ENCODE results near the gene ANKH. TPM values are rescaled to one million over a fixed set of nuclear protein-coding genes. Genes with fewer than 3 reads are reported as not detected.

Gene ANKH
- total RNA-seq, 2 donors from 2014 or later: 76.5 to 106 TPM

- Histone ChIP-seq H3K27me3 (replicated peaks; ENCODE audit: insufficient read depth) (no peaks in the 10 kb centered on the region), H3K9me3 (no peaks in the 10 kb centered on the region), H3K27ac (peak overlapping the region in 1 of 2 donors; percentile 20), H3K36me3 (no peaks in the 10 kb centered on the region), H3K4me1 (replicated peaks) (peaks cover 8% of the 10 kb centered on the region), H3K4me3 (no peak overlapping the region)
- TF ChIP-seq POLR2A (IDR thresholded peaks at IDR 0.05) (no peak), POLR2AphosphoS5 (IDR thresholded peaks at IDR 0.05) (no peak), CTCF (IDR thresholded peaks at IDR 0.05) (no peak)
- intact Hi-C loops (cut with DNase I): no loop called here
- no peak for DNase-seq (ENCODE audit: low spot score)
- 91% methylated on average over 4 of the region's 4 CpGs for WGBS
Observed at GRCh38 chr5:14794583-14795230, 76.9 kb downstream of the ANKH start.

- DNase-seq (ENCODE audit: low spot score): no peak
- H3K4me3 ChIP-seq: no peak overlapping the region
- peaks cover 11% of the 10 kb centered on the region for H3K4me1 ChIP-seq (replicated peaks)
- H3K36me3 ChIP-seq: no peaks in the 10 kb centered on the region
- no peaks in the 10 kb centered on the region for H3K27me3 ChIP-seq (replicated peaks; ENCODE audit: insufficient read depth)
- intact Hi-C loops (cut with DNase I): no loop called here
- H3K9me3 ChIP-seq: no peaks in the 10 kb centered on the region
- TF ChIP-seq CTCF (IDR thresholded peaks at IDR 0.05) (no peak), POLR2AphosphoS5 (IDR thresholded peaks at IDR 0.05) (peak; percentile 30)
- H3K27ac ChIP-seq: peak overlapping the region in 1 of 2 donors; percentile 20
- WGBS: 49% methylated on average over 5 of the region's 5 CpGs
Observed at GRCh38 chr5:14793851-14794250, 77.7 kb downstream of the ANKH start.

GRCh38 chr5:14790911-14791310 is 80.7 kb downstream of the ANKH start:
- H3K4me1 ChIP-seq (replicated peaks): peaks cover 11% of the 10 kb centered on the region
- intact Hi-C loops (cut with DNase I): no loop called here
- 98% methylated on average over 5 of the region's 5 CpGs for WGBS
- DNase-seq (ENCODE audit: low spot score): no peak
- no peaks in the 10 kb centered on the region for H3K27me3 ChIP-seq (replicated peaks; ENCODE audit: insufficient read depth)
- H3K27ac ChIP-seq: peak overlapping the region in 1 of 2 donors; percentile 3
- H3K4me3 ChIP-seq: no peak overlapping the region
- no peak for TF ChIP-seq CTCF (IDR thresholded peaks at IDR 0.05)
- TF ChIP-seq POLR2AphosphoS5 (IDR thresholded peaks at IDR 0.05): no peak
- TF ChIP-seq POLR2A (IDR thresholded peaks at IDR 0.05): no peak
- no peaks in the 10 kb centered on the region for H3K9me3 ChIP-seq
- no peaks in the 10 kb centered on the region for H3K36me3 ChIP-seq

GRCh38 chr5:14790220-14790619 is 81.4 kb downstream of the ANKH start:
- H3K27me3 ChIP-seq (replicated peaks; ENCODE audit: insufficient read depth): no peaks in the 10 kb centered on the region
- H3K36me3 ChIP-seq: no peaks in the 10 kb centered on the region
- intact Hi-C loops (cut with DNase I): no loop called here
- WGBS: 76% methylated on average over 2 of the region's 2 CpGs
- H3K4me1 ChIP-seq (replicated peaks): peaks cover 11% of the 10 kb centered on the region
- H3K27ac ChIP-seq: peak overlapping the region in 1 of 2 donors; percentile 26
- no peaks in the 10 kb centered on the region for H3K9me3 ChIP-seq
- no peak overlapping the region for H3K4me3 ChIP-seq
- DNase-seq (ENCODE audit: low spot score): no peak
- no peak for TF ChIP-seq POLR2A (IDR thresholded peaks at IDR 0.05)
- no peak for TF ChIP-seq POLR2AphosphoS5 (IDR thresholded peaks at IDR 0.05)
- no peak for TF ChIP-seq CTCF (IDR thresholded peaks at IDR 0.05)

All from prostate gland (tissue), 2 donors.